GM18861 (cell line): ENCODE results near the gene PYHIN1.
A peak's percentile ranks its signal among the peaks of the same experiment; 100 is the strongest.
"Not testable (repeated sequence)": the region's sequence is repeated elsewhere in the genome, so short reads cannot be mapped to it uniquely, and the experiment has no call there.

Experiments
- ATAC-seq: cut with Tn5 transposase; IDR thresholded peaks from one replicate; pipeline ENCODE4 v1.9.1; 2021; ENCODE audit not compliant: unreplicated experiment

Gene PYHIN1

GRCh38 chr1:158979229-158979628 lies 47.9 kb downstream of the PYHIN1 start:
- ATAC-seq, result no peak

- ATAC-seq, result no peak
Measured at GRCh38 chr1:158983235-158983634, 51.9 kb downstream of the PYHIN1 start.

GRCh38 chr1:158984386-158984785 lies 53.0 kb downstream of the PYHIN1 start:
- ATAC-seq, result no peak

- ATAC-seq, result no peak
Measured at GRCh38 chr1:158989424-158989823, 58.1 kb downstream of the PYHIN1 start.

GRCh38 chr1:158992787-158993312 lies 61.5 kb downstream of the PYHIN1 start:
- no peak for ATAC-seq

- no peak for ATAC-seq
Measured at GRCh38 chr1:158996998-158997397, 65.6 kb downstream of the PYHIN1 start.

- ATAC-seq, result peak; percentile 18
Measured at GRCh38 chr1:158998037-158998780, 66.9 kb downstream of the PYHIN1 start.

GRCh38 chr1:158998781-158999161 lies 67.4 kb downstream of the PYHIN1 start:
- peak; percentile 46 for ATAC-seq

GRCh38 chr1:158999316-159000069 lies 68.1 kb downstream of the PYHIN1 start:
- ATAC-seq, result no peak

- ATAC-seq, result no peak
Measured at GRCh38 chr1:159000070-159000409, 68.7 kb downstream of the PYHIN1 start.

GRCh38 chr1:159000625-159001024 lies 69.3 kb downstream of the PYHIN1 start:
- no peak for ATAC-seq

- no peak for ATAC-seq
Measured at GRCh38 chr1:159005161-159005560, 73.8 kb downstream of the PYHIN1 start.

GRCh38 chr1:159005676-159006075 lies 74.3 kb downstream of the PYHIN1 start:
- ATAC-seq, result no peak

GRCh38 chr1:159006210-159006807 lies 75.0 kb downstream of the PYHIN1 start:
- ATAC-seq, result not testable (repeated sequence)

GRCh38 chr1:159007726-159008125 lies 76.4 kb downstream of the PYHIN1 start:
- ATAC-seq, result no peak

- peak; percentile 82 for ATAC-seq
Measured at GRCh38 chr1:159008744-159009188, 77.4 kb downstream of the PYHIN1 start.

- no peak for ATAC-seq
Measured at GRCh38 chr1:159009287-159009686, 77.9 kb downstream of the PYHIN1 start.

GRCh38 chr1:159009704-159010361 lies 78.5 kb downstream of the PYHIN1 start, which contains the start of gene IFI16:
TSS of gene IFI16 (plus strand) at chr1:159009907. CDS start at chr1:159014681, 4,774 bp downstream.
- ATAC-seq, result peak; percentile 47

- ATAC-seq, result no peak
Measured at GRCh38 chr1:159010391-159010790, 79.0 kb downstream of the PYHIN1 start.

- ATAC-seq, result not testable (repeated sequence)
Measured at GRCh38 chr1:159011001-159011400, 79.6 kb downstream of the PYHIN1 start.

- no peak for ATAC-seq
Measured at GRCh38 chr1:159011751-159012150, 80.4 kb downstream of the PYHIN1 start.
